ENCODE data around the gene TRPM1. TPM values are rescaled to one million over a fixed set of nuclear protein-coding genes. Genes with fewer than 3 reads are reported as not detected.

Gene TRPM1
- total RNA-seq, 1 donor from 2014 or later, result not detected

DNA sequence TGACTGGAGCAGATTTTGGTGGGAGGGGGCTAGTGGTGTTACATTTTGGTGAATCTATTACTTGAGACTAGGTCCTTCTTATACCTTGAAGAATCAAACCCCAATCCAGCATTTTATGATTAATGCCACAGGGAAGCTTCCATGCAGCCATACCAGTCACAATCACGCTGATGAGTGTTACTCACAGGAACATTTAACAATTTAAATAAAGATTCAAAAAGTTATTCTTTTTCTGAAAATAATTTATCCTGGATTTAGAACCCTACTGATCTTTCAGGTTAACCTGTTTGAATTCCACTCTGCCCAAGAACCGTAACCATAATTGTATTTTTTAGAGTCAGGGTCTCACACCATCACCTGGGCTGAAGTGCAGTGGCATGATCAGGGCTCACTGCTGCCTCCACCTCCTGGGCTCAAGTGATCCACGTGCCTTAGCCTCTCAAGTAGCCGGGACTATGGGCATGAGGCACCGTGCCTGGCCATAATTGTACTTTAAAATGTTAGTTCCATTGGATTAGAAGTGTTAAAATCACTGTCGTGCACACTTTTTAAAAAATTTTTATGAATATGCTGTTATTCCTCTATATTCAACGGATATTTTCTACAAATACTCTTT, 109.2 kb downstream of the TRPM1 start:
- Mint-ChIP-seq H3K27ac (peak overlapping the region; percentile 61), H3K9me3 (no peaks in the 10 kb centered on the region), H3K4me3 (peak overlapping the region; percentile 89), H3K36me3 (ENCODE audit: low read depth) (peaks cover 5% of the 10 kb centered on the region), H3K4me1 (peaks cover 22% of the 10 kb centered on the region), H3K27me3 (peaks cover 16% of the 10 kb centered on the region)
- intact Hi-C loops (cut with micrococcal nuclease), result loop anchor here (5.0 kb wide), 4 partner anchors 335 to 880 kb away; partner anchors contain the start of genes KLF13 and OTUD7A
- no peak for DNase-seq

DNA sequence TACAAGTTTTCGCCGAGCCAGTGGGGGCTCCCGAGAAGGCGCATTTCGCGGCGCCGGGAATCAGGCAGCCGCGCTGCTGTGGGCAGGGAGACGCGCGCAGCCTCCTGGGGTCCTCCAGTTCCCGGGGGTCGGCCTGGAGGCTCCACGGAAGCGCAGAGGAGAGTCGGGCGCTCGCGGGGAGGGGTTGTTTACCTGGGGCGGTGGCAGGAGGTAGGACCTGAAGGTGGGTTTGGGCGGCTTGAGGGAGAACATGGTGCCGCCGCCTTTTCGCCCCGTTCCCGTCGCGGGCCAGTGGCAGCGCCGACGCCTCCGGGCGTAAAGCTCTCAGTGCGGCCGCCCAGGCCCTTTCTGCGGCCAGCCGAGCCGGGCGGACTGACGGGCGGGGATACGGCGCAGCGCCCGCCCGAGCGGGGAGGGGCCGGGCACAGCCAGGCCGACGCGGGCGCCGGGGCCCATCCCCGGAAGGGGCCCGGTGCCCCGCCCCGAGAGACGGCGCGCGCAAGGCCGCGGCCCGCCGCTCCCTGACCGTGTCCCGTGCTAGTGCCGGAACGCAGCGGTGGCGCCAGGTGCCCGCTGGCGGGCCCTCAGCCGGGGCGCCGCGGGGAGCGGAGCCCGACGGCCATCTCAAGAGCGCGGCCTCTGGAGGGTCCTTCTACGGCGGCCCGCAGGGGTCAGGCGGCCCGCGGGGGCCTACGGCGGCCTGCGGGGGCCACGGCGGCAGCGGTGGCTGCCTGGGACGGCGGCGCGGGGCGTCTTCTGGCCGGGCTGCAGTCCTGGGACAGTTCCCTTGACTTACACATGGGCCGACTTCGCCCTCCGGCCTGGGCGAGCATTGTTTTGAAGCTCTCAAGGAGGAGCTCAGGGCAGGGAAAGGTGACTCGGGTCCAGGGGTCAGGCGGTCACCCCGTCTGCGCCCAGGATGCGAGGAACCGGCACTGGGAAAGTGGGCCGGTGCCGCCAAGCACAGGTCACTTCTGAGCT, 110.0 kb downstream of the TRPM1 start, which contains the start of gene MTMR10:
Gene MTMR10, minus strand, starts transcription at position 374 of the 981 bp plus-strand sequence. Its CDS starts 122 bp downstream, at position 252.
- H3K4me3 Mint-ChIP-seq, result peak within 1 kb of the TSS; percentile 95
- peaks cover 22% of the 10 kb centered on the region for H3K4me1 Mint-ChIP-seq
- peak; percentile 94 for DNase-seq
- intact Hi-C loops (cut with micrococcal nuclease), result loop anchor here (1.0 to 5.0 kb wide), 6 partner anchors 87 to 881 kb away; partner anchors contain the start of genes KLF13 and OTUD7A
- H3K27ac Mint-ChIP-seq, result peak within 1 kb of the TSS; percentile 94
- peaks cover 8% of the 10 kb centered on the region for H3K36me3 Mint-ChIP-seq (ENCODE audit: low read depth)
- H3K9me3 Mint-ChIP-seq, result no peaks in the 10 kb centered on the region
- peaks cover 14% of the 10 kb centered on the region for H3K27me3 Mint-ChIP-seq

DNA sequence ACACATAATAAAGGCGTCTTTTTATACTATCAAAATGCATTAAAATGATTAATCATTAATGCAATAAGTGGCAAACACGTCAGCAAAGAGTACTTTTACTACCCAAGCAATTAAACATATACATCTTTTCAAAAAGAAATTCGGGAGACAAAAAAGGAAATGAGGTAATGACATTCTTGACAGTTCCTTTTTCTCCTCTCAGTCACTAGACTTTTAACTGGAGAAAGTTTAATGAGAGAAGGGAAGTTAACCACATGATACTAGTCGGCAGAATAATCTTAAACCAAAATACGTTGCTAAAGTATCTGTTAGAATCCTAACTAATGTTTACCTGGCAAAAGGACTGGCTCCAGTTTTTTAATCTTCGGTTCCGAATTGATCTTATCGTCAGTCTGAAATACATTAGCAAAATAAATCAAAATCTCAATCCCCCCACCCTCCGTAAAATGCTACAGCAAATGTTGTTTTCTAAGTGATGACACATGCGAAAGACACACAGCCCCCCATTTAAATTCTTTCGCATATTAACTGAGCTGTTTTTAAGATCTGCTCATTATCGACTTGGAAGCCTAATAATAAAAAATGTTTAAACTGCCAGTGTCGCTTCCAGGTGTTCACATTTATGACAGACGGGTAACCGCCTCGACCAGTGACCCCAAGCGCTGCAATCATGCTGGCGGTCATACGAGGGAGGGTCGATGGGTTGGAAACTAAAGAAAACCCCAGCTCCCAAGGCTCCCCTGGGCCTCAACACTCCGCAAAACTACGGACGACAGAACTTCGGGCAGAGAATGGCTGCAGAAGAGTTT, 110.9 kb downstream of the TRPM1 start:
- Mint-ChIP-seq H3K4me1 (peaks cover 24% of the 10 kb centered on the region), H3K4me3 (peak overlapping the region; percentile 95), H3K36me3 (ENCODE audit: low read depth) (peaks cover 10% of the 10 kb centered on the region), H3K27me3 (peaks cover 8% of the 10 kb centered on the region), H3K27ac (peak overlapping the region; percentile 94), H3K9me3 (no peaks in the 10 kb centered on the region)
- intact Hi-C loops (cut with micrococcal nuclease), result loop anchor here (1.0 to 5.0 kb wide), 6 partner anchors 86 to 882 kb away; partner anchors contain the start of genes KLF13 and OTUD7A
- DNase-seq, result no peak

DNA sequence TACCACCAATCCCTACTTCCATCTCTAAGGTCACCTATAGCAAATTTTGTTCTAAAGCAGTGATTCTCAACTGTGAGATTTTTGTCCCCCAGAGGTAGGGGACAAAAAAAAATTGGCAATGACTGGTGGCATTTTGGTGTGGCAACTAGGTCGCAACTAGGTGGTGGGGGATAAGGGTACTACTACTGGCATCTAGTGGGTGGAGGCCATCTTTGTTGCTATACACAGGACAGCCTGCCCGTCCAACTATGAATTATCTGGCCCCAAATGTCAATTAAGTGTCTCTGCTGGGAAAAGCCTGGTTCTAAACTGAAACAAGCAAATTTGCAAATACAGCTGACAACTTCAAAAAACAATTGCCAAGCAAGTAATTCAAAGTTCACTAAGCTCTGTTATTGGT, 111.5 kb downstream of the TRPM1 start:
- no peak overlapping the region for H3K27ac Mint-ChIP-seq
- peak overlapping the region; percentile 95 for H3K4me3 Mint-ChIP-seq
- H3K9me3 Mint-ChIP-seq, result no peaks in the 10 kb centered on the region
- peaks cover 27% of the 10 kb centered on the region for H3K4me1 Mint-ChIP-seq
- H3K36me3 Mint-ChIP-seq (ENCODE audit: low read depth), result peaks cover 15% of the 10 kb centered on the region
- H3K27me3 Mint-ChIP-seq, result peaks cover 5% of the 10 kb centered on the region
- no peak for DNase-seq
- intact Hi-C loops (cut with micrococcal nuclease), result loop anchor here (2.0 to 5.0 kb wide), 5 partner anchors 85 to 882 kb away; partner anchors contain the start of genes KLF13 and OTUD7A

DNA sequence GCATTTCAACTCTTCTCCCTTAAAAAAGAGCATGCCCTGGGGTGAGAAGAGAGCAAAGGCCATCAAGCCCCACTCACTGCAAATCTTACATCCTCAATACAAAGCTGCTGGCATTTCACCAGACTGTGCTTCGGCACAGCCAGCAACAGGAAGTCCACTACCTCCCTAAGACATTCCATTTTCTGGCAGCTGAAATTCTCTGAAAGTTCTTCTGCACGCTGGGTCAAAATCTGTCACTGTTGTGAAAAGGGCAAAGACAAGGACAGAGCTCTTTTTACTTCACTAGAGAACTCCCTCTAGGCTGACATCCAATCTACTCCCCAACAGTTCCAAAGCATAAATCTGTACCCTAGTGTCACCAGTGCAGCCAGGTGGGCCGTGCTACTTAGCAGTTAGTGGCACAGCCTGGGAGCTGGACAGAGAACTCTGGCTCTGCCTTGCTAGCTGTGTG, 116.4 kb downstream of the TRPM1 start:
- Mint-ChIP-seq H3K36me3 (ENCODE audit: low read depth) (peaks cover 26% of the 10 kb centered on the region), H3K4me3 (no peak overlapping the region)

DNA sequence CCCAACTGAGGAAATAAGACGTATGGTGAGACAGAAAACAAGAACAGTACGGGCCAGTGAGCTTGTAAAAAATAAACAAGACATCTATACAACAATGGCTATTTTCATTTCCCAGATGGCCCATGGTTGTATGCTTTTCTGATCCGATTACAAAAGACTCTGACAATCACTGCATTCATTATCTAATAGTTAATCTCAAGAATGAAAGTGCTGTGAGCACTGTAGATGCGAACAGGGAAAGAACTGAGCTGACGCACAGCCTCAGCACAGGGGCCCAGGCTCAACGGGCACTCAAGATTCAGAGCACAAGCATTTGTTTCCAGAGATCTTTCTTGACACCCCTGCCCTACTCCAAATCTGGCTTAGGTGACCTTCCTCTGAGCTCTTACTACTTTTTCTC, 117.0 kb downstream of the TRPM1 start:
- Mint-ChIP-seq H3K27me3 (no peaks in the 10 kb centered on the region), H3K36me3 (ENCODE audit: low read depth) (peaks cover 31% of the 10 kb centered on the region), H3K9me3 (no peaks in the 10 kb centered on the region), H3K4me1 (peaks cover 26% of the 10 kb centered on the region), H3K27ac (no peak overlapping the region), H3K4me3 (no peak overlapping the region)
- no peak for DNase-seq
- intact Hi-C loops (cut with micrococcal nuclease), result no loop called here

More for the DNA sequence above, 116.4 kb downstream of the TRPM1 start:
- H3K27me3 Mint-ChIP-seq, result no peaks in the 10 kb centered on the region
- H3K4me1 Mint-ChIP-seq, result peaks cover 25% of the 10 kb centered on the region
- intact Hi-C loops (cut with micrococcal nuclease), result no loop called here
- DNase-seq, result no peak
- no peaks in the 10 kb centered on the region for H3K9me3 Mint-ChIP-seq
- no peak overlapping the region for H3K27ac Mint-ChIP-seq

DNA sequence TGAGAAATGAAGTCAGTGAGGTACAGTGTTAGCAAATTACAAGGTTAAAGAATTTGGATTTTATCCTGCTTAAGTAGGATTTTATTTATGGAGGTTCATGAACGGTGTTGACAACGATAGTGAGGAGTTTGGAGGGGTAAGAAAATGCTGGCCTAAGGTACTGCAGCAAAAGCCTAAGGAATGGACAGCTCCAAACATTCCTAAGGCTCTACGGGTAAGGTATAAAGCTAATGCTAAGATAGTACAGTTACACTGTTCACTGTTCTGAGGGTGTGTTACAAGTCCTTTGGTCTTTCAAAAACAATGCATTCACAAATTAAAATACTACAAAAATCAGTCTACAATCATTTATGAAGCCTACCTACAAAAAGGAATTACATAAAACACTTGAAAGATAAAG, 117.4 kb downstream of the TRPM1 start:
- Mint-ChIP-seq H3K36me3 (ENCODE audit: low read depth) (peaks cover 34% of the 10 kb centered on the region), H3K27me3 (no peaks in the 10 kb centered on the region), H3K27ac (no peak overlapping the region), H3K4me3 (no peak overlapping the region), H3K4me1 (peaks cover 29% of the 10 kb centered on the region), H3K9me3 (no peaks in the 10 kb centered on the region)
- intact Hi-C loops (cut with micrococcal nuclease), result no loop called here
- DNase-seq, result no peak

DNA sequence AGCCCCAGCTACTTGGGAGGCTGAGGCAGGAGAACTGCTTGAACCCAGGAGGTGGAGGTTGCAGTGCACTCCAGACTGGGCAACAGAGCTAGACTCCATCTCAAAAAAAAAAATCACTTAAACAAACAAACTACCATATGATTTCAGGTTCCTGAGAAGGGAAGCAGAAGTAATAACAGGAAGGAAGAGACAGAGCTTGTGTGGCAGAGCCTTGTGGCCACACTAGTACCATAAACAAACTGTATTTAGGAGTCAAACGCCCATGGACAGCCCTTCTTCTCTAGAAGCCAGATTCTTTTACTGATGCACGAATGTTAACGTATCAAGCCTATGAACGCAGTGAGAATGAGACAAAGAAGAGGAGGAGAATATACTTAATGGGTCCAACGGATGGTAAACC, 122.1 kb downstream of the TRPM1 start:
- H3K4me1 Mint-ChIP-seq, result peaks cover 20% of the 10 kb centered on the region
- peaks cover 27% of the 10 kb centered on the region for H3K36me3 Mint-ChIP-seq (ENCODE audit: low read depth)
- H3K27ac Mint-ChIP-seq, result no peak overlapping the region
- no peaks in the 10 kb centered on the region for H3K9me3 Mint-ChIP-seq
- DNase-seq, result no peak
- no peak overlapping the region for H3K4me3 Mint-ChIP-seq
- intact Hi-C loops (cut with micrococcal nuclease), result no loop called here
- no peaks in the 10 kb centered on the region for H3K27me3 Mint-ChIP-seq

DNA sequence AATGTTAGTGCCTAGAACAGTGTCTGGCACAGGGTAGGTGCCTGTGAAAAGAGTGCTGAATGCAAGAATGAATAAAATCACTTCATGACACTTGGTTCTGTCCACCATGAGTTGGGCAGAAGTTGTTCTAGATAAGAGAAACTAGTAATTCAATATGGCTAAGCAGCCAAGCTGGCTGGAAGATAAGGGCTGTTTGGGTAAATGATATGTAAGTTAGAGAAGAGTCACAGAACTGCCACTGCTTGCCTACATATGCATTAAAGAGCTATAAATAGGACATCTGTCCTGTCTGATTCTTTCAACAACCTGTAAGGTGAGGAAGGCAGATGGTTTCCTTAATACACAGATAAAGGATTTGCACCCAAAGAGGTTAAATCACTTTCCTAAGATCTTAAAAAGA, 123.2 kb downstream of the TRPM1 start:
- no peak for DNase-seq
- Mint-ChIP-seq H3K27me3 (no peaks in the 10 kb centered on the region), H3K4me3 (no peak overlapping the region), H3K9me3 (no peaks in the 10 kb centered on the region), H3K27ac (no peak overlapping the region), H3K4me1 (peaks cover 14% of the 10 kb centered on the region), H3K36me3 (ENCODE audit: low read depth) (peaks cover 33% of the 10 kb centered on the region)
- intact Hi-C loops (cut with micrococcal nuclease), result no loop called here

DNA sequence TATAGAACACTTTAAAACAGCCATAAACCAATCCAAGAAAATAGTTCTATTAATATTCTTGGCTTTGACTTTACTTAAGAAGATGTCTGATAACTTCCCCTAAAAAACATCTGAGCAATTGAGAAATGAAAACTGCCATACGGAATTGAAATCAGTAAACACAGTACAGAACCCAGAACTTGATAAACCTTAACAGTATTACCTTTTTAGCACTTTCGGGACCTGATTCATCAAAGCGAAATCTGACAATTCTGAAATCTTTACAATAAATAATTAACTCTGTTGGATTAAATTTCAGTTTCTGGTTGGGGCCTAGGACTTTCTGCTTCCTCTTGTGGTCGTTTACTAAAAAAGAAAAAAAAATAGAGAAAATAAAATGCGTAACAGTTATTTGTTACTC, 127.4 kb downstream of the TRPM1 start:
- H3K9me3 Mint-ChIP-seq, result no peaks in the 10 kb centered on the region
- peaks cover 12% of the 10 kb centered on the region for H3K4me1 Mint-ChIP-seq
- H3K4me3 Mint-ChIP-seq, result no peak overlapping the region
- no peaks in the 10 kb centered on the region for H3K27me3 Mint-ChIP-seq
- DNase-seq, result no peak
- H3K27ac Mint-ChIP-seq, result no peak overlapping the region
- intact Hi-C loops (cut with micrococcal nuclease), result no loop called here
- H3K36me3 Mint-ChIP-seq (ENCODE audit: low read depth), result peaks cover 43% of the 10 kb centered on the region

DNA sequence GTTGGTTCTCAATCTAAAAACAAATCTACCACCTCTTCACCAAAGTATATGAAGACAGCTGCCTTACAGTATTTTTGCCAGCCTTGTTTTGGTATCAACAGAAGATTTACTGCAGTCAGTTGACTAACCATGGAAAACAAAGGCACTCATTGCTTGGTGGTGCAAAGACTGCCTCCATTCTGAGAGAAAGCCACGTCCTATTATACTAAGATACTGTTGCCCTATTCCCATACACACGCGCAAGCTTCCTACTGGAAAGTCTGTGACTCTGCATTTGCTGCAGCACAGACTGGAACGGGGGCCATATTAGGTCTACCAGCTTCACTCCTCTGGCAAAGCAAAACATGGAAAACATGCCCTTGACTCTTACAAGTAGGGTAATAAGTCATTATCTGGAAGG, 128.1 kb downstream of the TRPM1 start:
- no peak for DNase-seq
- Mint-ChIP-seq H3K36me3 (ENCODE audit: low read depth) (peaks cover 42% of the 10 kb centered on the region), H3K9me3 (no peaks in the 10 kb centered on the region), H3K27ac (no peak overlapping the region), H3K4me3 (no peak overlapping the region), H3K27me3 (no peaks in the 10 kb centered on the region), H3K4me1 (peaks cover 11% of the 10 kb centered on the region)
- intact Hi-C loops (cut with micrococcal nuclease), result no loop called here

DNA sequence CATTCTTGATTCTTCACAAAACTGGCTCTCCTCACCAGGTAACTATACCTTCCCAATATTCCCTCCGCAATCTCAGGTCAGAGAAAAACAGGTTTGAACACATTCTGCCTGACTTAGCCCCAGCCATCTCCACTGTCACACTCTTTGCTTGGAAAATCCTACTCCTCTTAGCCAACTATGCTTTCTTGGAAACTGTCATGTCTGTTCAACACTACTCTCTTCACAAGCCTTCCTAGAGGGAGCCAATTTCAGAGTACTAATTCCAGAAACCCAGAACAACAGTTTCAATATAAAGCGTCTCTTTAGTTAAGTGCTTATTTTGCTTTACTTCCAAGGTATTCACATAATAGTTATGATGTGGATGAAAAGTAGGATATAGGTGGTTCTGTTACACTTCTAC, 131.8 kb downstream of the TRPM1 start:
- Mint-ChIP-seq H3K4me3 (no peak overlapping the region), H3K4me1 (peaks cover 11% of the 10 kb centered on the region), H3K27ac (no peak overlapping the region), H3K36me3 (ENCODE audit: low read depth) (peaks cover 41% of the 10 kb centered on the region), H3K9me3 (no peaks in the 10 kb centered on the region), H3K27me3 (no peaks in the 10 kb centered on the region)
- intact Hi-C loops (cut with micrococcal nuclease), result no loop called here
- no peak for DNase-seq

DNA sequence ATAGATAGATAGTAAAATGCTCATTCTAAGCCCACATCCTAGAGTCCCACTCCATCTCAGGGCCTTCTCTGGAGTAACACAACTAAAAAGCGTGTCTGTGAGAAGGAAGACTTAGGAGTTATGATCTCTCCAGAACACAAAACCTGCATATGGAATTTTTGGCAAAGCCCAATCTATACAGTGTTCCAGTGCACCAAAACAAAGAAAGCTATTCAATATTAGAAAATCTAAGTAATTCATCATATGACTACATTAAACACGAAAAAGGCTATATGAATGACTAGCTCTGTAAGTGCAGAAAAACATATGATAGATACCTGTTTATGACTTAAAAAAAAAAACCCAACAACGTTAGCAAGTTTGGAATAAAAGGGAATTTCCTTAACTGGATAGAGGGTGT, 137.8 kb downstream of the TRPM1 start:
- no peaks in the 10 kb centered on the region for H3K27me3 Mint-ChIP-seq
- peaks cover 28% of the 10 kb centered on the region for H3K36me3 Mint-ChIP-seq (ENCODE audit: low read depth)
- H3K4me1 Mint-ChIP-seq, result peaks cover 9% of the 10 kb centered on the region
- intact Hi-C loops (cut with micrococcal nuclease), result no loop called here
- DNase-seq, result no peak
- H3K27ac Mint-ChIP-seq, result no peak overlapping the region
- no peaks in the 10 kb centered on the region for H3K9me3 Mint-ChIP-seq
- no peak overlapping the region for H3K4me3 Mint-ChIP-seq
